ENCODE measurements around the gene HSPBP1. TPM values are rescaled to one million over a fixed set of nuclear protein-coding genes. Genes with fewer than 3 reads are reported as not detected.

HSPBP1 gene
- polyA plus RNA-seq, 1 donor from 2014 or later = 61.1 TPM

DNA sequence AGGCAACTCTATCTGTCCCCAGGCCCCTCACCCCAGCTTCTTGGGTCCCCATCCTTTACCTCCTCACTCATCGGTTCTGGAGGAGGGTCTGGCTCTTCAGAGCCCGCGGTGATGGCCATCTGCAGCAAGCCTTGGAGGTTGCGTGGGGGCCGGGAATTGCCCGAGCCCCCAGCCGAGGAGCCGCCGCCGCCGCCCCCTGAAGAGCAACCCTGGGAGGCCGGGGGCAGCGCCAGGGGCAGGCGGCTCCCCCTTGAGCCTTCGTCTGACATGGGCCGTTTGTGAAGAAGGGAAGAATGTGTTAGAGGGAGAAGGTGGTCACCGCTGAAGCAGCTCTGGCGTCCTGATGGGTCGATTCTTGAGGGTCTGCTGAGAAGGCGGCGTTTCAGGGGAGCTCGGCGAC is 570 bp downstream of the HSPBP1 start:
- Histone ChIP-seq H3K27ac (ENCODE audit: low read length) (peak overlapping the region; percentile 91), H2AFZ (ENCODE audit: low read depth, low read length) (peak overlapping the region; percentile 69), H3K9me3 (ENCODE audit: low read length) (no peaks in the 10 kb centered on the region), H3K36me3 (ENCODE audit: insufficient read depth, low read length) (no peaks in the 10 kb centered on the region), H3F3A (ENCODE audit: insufficient read depth, low read length, poor library complexity, severe bottlenecking) (no peaks in the 10 kb centered on the region), H3K27me3 (ENCODE audit: insufficient read depth, low read depth, low read length) (no peaks in the 10 kb centered on the region), H3K9me2 (ENCODE audit: insufficient read depth, low read length) (no peaks in the 10 kb centered on the region), H3K4me2 (ENCODE audit: low read length) (peak overlapping the region; percentile 90), H4K20me1 (ENCODE audit: insufficient read depth) (no peaks in the 10 kb centered on the region), H3K4me3 (ENCODE audit: low read length) (peak overlapping the region; percentile 90), H3K9ac (ENCODE audit: low read length) (peak overlapping the region; percentile 85), H3K79me2 (replicated peaks; ENCODE audit: insufficient read depth, low read length) (peaks cover 21% of the 10 kb centered on the region)
- TF ChIP-seq RAD21 (conservative IDR thresholded peaks at IDR 0.05) (no peak), EP300 (conservative IDR thresholded peaks at IDR 0.05; ENCODE audit: poor library complexity, severe bottlenecking) (no peak), POLR2AphosphoS5 (IDR thresholded peaks at IDR 0.05) (no peak), MXI1 (conservative IDR thresholded peaks at IDR 0.05; ENCODE audit: poor library complexity, severe bottlenecking) (no peak), EZH2 (IDR thresholded peaks at IDR 0.05; ENCODE audit: borderline replicate concordance, insufficient read depth, low read length, poor library complexity, severe bottlenecking) (no peak), SMC3 (conservative IDR thresholded peaks at IDR 0.05; ENCODE audit: poor library complexity) (no peak), TAF1 (IDR thresholded peaks at IDR 0.05; ENCODE audit: low read depth) (no peak)
- TF ChIP-seq, protein P1, sequence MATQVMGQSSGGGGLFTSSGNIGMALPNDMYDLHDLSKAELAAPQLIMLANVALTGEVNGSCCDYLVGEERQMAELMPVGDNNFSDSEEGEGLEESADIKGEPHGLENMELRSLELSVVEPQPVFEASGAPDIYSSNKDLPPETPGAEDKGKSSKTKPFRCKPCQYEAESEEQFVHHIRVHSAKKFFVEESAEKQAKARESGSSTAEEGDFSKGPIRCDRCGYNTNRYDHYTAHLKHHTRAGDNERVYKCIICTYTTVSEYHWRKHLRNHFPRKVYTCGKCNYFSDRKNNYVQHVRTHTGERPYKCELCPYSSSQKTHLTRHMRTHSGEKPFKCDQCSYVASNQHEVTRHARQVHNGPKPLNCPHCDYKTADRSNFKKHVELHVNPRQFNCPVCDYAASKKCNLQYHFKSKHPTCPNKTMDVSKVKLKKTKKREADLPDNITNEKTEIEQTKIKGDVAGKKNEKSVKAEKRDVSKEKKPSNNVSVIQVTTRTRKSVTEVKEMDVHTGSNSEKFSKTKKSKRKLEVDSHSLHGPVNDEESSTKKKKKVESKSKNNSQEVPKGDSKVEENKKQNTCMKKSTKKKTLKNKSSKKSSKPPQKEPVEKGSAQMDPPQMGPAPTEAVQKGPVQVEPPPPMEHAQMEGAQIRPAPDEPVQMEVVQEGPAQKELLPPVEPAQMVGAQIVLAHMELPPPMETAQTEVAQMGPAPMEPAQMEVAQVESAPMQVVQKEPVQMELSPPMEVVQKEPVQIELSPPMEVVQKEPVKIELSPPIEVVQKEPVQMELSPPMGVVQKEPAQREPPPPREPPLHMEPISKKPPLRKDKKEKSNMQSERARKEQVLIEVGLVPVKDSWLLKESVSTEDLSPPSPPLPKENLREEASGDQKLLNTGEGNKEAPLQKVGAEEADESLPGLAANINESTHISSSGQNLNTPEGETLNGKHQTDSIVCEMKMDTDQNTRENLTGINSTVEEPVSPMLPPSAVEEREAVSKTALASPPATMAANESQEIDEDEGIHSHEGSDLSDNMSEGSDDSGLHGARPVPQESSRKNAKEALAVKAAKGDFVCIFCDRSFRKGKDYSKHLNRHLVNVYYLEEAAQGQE (IDR thresholded peaks at IDR 0.05; ENCODE audit: borderline replicate concordance) = no peak
- TF ChIP-seq, protein P2, sequence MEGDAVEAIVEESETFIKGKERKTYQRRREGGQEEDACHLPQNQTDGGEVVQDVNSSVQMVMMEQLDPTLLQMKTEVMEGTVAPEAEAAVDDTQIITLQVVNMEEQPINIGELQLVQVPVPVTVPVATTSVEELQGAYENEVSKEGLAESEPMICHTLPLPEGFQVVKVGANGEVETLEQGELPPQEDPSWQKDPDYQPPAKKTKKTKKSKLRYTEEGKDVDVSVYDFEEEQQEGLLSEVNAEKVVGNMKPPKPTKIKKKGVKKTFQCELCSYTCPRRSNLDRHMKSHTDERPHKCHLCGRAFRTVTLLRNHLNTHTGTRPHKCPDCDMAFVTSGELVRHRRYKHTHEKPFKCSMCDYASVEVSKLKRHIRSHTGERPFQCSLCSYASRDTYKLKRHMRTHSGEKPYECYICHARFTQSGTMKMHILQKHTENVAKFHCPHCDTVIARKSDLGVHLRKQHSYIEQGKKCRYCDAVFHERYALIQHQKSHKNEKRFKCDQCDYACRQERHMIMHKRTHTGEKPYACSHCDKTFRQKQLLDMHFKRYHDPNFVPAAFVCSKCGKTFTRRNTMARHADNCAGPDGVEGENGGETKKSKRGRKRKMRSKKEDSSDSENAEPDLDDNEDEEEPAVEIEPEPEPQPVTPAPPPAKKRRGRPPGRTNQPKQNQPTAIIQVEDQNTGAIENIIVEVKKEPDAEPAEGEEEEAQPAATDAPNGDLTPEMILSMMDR (IDR thresholded peaks at IDR 0.05; ENCODE audit: poor library complexity, severe bottlenecking) = no peak

DNA sequence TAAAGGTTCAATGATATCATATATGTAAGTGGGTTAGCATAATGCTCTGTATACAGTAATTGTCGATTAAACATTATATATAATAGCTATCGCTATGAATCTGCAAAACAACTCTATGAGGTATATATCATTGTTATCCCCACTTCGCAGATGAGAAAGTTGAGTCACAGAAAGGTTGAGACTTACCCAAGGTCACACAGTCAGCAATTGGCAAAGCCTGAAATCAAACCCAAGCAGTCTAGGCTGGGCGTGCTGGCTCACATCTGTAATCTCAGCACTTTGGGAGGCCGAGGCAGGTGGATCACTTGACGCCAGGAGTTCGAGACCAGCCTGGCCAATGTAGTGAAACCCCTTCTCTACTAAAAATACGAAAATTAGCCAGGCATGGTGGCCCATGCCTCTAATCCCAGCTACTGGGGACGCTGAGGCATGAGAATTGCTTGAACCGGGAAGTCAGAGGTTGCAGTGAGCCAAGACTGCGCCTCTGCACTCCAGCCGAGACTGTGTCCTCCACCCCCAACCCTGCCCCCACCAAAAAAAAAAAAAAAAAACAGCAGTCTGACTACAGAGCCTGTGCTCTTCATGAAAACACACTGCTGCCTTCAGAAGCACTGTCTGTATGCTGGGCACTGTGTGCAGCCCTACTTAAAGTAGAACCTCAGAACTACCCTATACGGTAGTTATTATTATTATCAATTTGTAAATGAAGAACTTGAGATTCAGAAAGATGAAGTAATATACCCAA is 1.3 kb downstream of the HSPBP1 start:
- Histone ChIP-seq H3K79me2 (replicated peaks; ENCODE audit: insufficient read depth, low read length) (peaks cover 20% of the 10 kb centered on the region), H3K9me2 (ENCODE audit: insufficient read depth, low read length) (no peaks in the 10 kb centered on the region), H3F3A (ENCODE audit: insufficient read depth, low read length, poor library complexity, severe bottlenecking) (no peaks in the 10 kb centered on the region), H3K4me3 (ENCODE audit: low read length) (peak overlapping the region; percentile 90), H2AFZ (ENCODE audit: low read depth, low read length) (no peak overlapping the region), H3K9ac (ENCODE audit: low read length) (peak overlapping the region; percentile 85), H3K27ac (ENCODE audit: low read length) (peak overlapping the region; percentile 91), H3K36me3 (ENCODE audit: insufficient read depth, low read length) (no peaks in the 10 kb centered on the region), H3K9me3 (ENCODE audit: low read length) (no peaks in the 10 kb centered on the region), H4K20me1 (ENCODE audit: insufficient read depth) (no peaks in the 10 kb centered on the region), H3K27me3 (ENCODE audit: insufficient read depth, low read depth, low read length) (no peaks in the 10 kb centered on the region), H3K4me2 (ENCODE audit: low read length) (peak overlapping the region; percentile 90)
- TF ChIP-seq RAD21 (conservative IDR thresholded peaks at IDR 0.05) (no peak), TAF1 (IDR thresholded peaks at IDR 0.05; ENCODE audit: low read depth) (no peak), SMC3 (conservative IDR thresholded peaks at IDR 0.05; ENCODE audit: poor library complexity) (no peak), EP300 (conservative IDR thresholded peaks at IDR 0.05; ENCODE audit: poor library complexity, severe bottlenecking) (no peak), EZH2 (IDR thresholded peaks at IDR 0.05; ENCODE audit: borderline replicate concordance, insufficient read depth, low read length, poor library complexity, severe bottlenecking) (no peak), POLR2AphosphoS5 (IDR thresholded peaks at IDR 0.05) (no peak), MXI1 (conservative IDR thresholded peaks at IDR 0.05; ENCODE audit: poor library complexity, severe bottlenecking) (no peak)
- TF ChIP-seq, protein P2 (IDR thresholded peaks at IDR 0.05; ENCODE audit: poor library complexity, severe bottlenecking) = no peak
- TF ChIP-seq, protein P1 (IDR thresholded peaks at IDR 0.05; ENCODE audit: borderline replicate concordance) = no peak

Data from neural cell (in vitro differentiated cells).